Immature natural killer cell (primary cell): Measurements from ENCODE around the gene ZDHHC17. TPM values are rescaled to one million over a fixed set of nuclear protein-coding genes. Genes with fewer than 3 reads are reported as not detected.

Experiments
- DNase-seq, 3 donors: peaks; one replicate each; pipeline ENCODE4 v3.0.0; 2022; ENCODE audit warnings: mixed read lengths in 1 of 3
- H3K27ac Mint-ChIP-seq, 6 donors: one replicate each; pipeline ENCODE4 v1.8.0; 2020; ENCODE audit warnings: mixed read lengths in 6 of 6, mild to moderate bottlenecking in 5 of 6, inconsistent platforms in 4 of 6, moderate library complexity in 3 of 6
- H3K27me3 Mint-ChIP-seq, 3 donors: one replicate each; pipeline ENCODE4 v1.8.0; 2020 to 2021; ENCODE audit warnings: low read depth in 3 of 3, mild to moderate bottlenecking in 3 of 3, mixed read lengths in 3 of 3, moderate library complexity in 3 of 3, inconsistent platforms in 1 of 3
- H3K36me3 Mint-ChIP-seq, 3 donors: one replicate each; pipeline ENCODE4 v1.8.0; 2020; ENCODE audit warnings: mixed read lengths in 3 of 3, inconsistent platforms in 2 of 3, mild to moderate bottlenecking in 2 of 3
- H3K4me1 Mint-ChIP-seq, 2 donors: one replicate each; pipeline ENCODE4 v1.8.0; 2020; ENCODE audit warnings: inconsistent platforms in 2 of 2, mild to moderate bottlenecking in 2 of 2, mixed read lengths in 2 of 2, moderate library complexity in 1 of 2
- H3K4me3 Mint-ChIP-seq, 5 donors: one replicate each; pipeline ENCODE4 v1.8.0; 2020; ENCODE audit warnings: mild to moderate bottlenecking in 5 of 5, mixed read lengths in 5 of 5, inconsistent platforms in 3 of 5, moderate library complexity in 3 of 5
- H3K9me3 Mint-ChIP-seq, 6 donors: one replicate each; pipeline ENCODE4 v1.8.0; 2020; ENCODE audit warnings: mild to moderate bottlenecking in 6 of 6, mixed read lengths in 6 of 6, inconsistent platforms in 4 of 6, moderate library complexity in 3 of 6
- polyA plus RNA-seq, 3 donors: library from polyadenylated mRNA; unstranded; fragments of 300-500 nt; fragmentation: Illumina TruSeq; gene quantifications; one replicate each; pipeline ENCODE4 v1.2.3, GENCODE V29; 2021

ZDHHC17 gene
- polyA plus RNA-seq, 3 donors from 2014 or later = 9.2 to 15.8 (median 11.0) TPM

GRCh38 chr12:76898442-76898841 lies 134.5 kb downstream of the ZDHHC17 start:
- no peaks in the 10 kb centered on the region for H3K36me3 Mint-ChIP-seq
- no peak overlapping the region for H3K27ac Mint-ChIP-seq
- H3K27me3 Mint-ChIP-seq = peaks cover 0 to 7% (median 3%) of the 10 kb centered on the region in 3 donors
- peaks cover 0 to 6% of the 10 kb centered on the region in 2 donors for H3K4me1 Mint-ChIP-seq
- H3K9me3 Mint-ChIP-seq = peaks cover 0 to 1% (median 0%) of the 10 kb centered on the region in 6 donors
- H3K4me3 Mint-ChIP-seq = no peak overlapping the region
- DNase-seq = no peak

- Mint-ChIP-seq H3K36me3 (no peaks in the 10 kb centered on the region), H3K4me1 (peaks cover 0 to 6% of the 10 kb centered on the region in 2 donors), H3K27ac (no peak overlapping the region), H3K4me3 (no peak overlapping the region), H3K9me3 (peaks cover 0 to 1% (median 0%) of the 10 kb centered on the region in 6 donors), H3K27me3 (peaks cover 0 to 3% (median 2%) of the 10 kb centered on the region in 3 donors)
- no peak for DNase-seq
Observed at GRCh38 chr12:76899522-76899921, 135.6 kb downstream of the ZDHHC17 start.

GRCh38 chr12:76901628-76902380 lies 137.9 kb downstream of the ZDHHC17 start:
- H3K36me3 Mint-ChIP-seq = no peaks in the 10 kb centered on the region
- no peak overlapping the region for H3K4me3 Mint-ChIP-seq
- H3K27ac Mint-ChIP-seq = no peak overlapping the region
- no peak for DNase-seq
- H3K4me1 Mint-ChIP-seq = peaks cover 0 to 6% of the 10 kb centered on the region in 2 donors
- peaks cover 0 to 5% (median 0%) of the 10 kb centered on the region in 3 donors for H3K27me3 Mint-ChIP-seq
- no peaks in the 10 kb centered on the region for H3K9me3 Mint-ChIP-seq

Other genes starting within 250 kb of the ZDHHC17 start
- 100 to 1,000 TPM; 109 to 161 (median 140) TPM for gene OSBPL8, start 204.3 kb upstream of the ZDHHC17 start, polyA plus RNA-seq
- gene CSRP2, start 114.9 kb downstream of the ZDHHC17 start, polyA plus RNA-seq = under 1 TPM in 2 of 3 donors, not detected in 1; 0.56 to 0.61 TPM